Stimulated activated CD8-positive, alpha-beta memory T cell treated with anti-CD3 and anti-CD28 coated beads, Interleukin-4, amount 100 ng/mL, for 1 hour (primary cell): ENCODE results near the gene TMCO4.

Experiments used
- DNase-seq, 2 donors: peaks; one replicate each; pipeline ENCODE4 v3.0.0-alpha.2; 2020; ENCODE audit warnings: low read depth in 2 of 2, low spot score in 1 of 2

TMCO4 gene

DNA sequence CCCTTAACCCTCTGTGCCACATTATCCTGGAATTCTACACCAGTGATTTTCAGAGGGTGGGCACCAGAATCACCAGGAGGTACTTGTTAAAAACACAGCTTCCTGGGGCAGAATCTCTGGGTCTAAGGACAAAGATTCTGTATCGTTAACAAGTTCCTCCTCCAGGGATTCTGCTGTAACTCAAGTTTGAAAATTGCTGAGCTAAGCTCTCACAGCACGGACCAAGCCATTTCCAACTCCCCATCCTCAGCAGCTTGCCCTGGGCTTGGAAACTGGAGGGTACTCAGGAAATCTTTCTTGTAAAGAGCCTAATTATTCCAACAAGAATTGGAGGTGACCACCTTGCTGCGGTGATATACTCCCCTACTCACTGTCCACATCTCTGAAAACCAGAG lies 48.8 kb downstream of the TMCO4 start:
- DNase-seq, result no peak

DNA sequence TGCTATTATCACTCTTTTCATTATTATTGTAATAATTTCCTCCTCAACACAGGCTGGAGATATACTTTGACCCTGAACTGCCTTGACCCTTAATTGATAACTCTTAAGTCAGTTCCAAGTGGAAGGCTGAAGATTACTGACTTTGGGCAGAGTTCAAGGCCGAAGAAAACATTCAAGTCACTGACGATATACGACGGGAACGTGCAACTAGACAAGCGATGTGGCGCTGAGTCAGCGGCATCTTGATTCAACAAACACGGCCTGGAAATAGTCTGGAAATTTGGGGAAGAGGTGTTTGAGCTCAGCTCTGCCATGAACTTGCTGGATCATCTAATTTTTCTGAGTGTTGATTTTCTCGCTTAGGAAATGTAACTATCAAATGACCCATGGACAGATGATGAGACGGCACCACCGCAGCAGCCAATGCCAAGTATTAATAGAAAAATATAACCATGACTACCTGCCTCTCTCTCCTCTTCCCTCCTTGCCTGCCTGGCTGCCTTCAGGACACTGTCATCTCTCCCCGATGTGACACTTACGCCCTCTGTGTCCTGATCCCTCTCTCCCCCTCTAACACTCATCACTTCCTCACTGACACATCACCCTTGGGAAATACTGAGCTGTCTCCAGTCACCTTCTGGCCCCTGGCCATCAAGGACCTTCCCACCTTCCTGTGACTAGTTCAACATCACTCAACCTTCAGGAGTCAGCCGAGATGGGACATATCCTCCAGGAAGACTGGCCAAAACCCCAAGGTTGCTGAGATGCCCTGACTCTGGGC lies 49.4 kb downstream of the TMCO4 start:
- DNase-seq, result no peak

DNA sequence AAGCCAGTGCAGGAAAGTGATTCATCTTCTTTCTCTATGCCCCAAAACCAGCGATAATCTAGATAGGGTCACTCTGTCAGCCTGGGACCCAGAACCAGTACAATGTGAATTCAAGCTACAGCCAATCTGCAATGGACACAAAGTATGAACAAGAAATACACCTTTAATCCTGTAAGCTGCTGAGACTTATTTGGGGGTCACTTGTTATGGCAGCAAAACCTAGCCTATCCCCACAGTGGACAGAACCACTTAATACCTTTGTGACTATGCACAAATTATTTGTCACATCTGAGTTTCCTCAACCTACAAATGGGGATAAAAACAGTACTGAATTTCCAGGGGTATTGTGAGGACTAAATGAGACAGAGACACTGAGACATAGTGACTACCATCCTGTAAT lies 50.0 kb downstream of the TMCO4 start:
- no peak for DNase-seq

GRCh38 chr1:19747761-19748160 lies 52.0 kb downstream of the TMCO4 start:
- DNase-seq, result no peak

DNA sequence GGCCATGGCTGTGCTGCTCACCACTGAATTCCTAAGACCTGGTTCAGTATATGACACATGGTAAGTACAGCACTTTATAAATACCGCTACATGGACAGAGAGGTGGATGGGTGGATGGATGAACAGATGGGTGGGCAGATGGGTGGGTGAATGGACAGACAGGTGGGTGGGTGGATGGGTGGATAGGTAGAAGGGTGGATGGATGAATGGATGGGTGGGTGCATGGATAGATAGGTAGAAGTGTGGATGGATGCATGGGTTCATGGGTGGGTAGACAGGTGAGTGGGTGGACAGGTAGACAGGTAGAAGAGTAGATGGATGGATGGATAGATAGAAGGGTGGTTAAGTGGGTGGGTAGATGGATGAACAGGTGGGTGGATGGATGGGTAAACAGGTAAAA lies 54.8 kb downstream of the TMCO4 start:
- DNase-seq, result no peak

GRCh38 chr1:19744335-19744743 lies 55.4 kb downstream of the TMCO4 start:
- DNase-seq, result no peak

DNA sequence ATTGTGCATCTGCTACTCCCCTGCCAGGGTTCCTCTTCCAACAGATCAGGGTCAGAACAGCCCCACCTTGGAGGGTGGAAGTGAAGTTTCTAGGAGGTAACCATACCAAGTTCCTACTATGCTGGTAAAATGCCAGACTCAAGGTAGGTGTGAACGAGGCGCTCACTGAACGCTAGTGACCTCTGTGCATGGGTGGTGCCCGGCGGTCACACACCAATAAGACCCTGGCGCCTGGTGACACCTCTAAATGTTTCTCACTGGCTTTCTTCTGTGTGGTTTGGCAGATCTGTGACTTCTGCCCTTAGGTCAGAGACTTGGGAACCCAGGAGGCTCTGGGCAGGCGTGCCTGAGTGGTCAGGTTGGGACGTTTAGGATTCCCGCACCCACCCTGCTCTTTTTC lies 55.9 kb downstream of the TMCO4 start:
- no peak for DNase-seq

GRCh38 chr1:19743180-19743579 lies 56.5 kb downstream of the TMCO4 start:
- no peak for DNase-seq

DNA sequence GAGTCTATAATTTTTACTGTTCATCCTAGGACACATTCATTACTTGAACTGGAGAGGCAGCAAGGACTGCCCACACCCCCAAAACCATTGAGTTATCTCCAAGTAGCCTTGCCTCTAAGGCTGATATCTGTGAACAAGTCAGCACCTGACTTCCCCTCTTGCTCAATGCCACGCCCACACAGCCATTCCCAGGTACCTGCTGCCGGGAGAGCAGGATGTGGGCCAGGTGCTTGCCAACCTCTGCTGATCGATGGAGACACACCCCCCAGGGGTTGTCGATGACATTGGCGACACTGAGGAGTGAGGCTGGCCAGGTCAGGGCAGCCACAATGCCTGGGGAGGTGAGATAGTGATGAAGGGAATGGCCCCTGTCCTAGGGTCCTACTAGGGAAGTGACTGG lies 60.1 kb downstream of the TMCO4 start:
- DNase-seq, result no peak

DNA sequence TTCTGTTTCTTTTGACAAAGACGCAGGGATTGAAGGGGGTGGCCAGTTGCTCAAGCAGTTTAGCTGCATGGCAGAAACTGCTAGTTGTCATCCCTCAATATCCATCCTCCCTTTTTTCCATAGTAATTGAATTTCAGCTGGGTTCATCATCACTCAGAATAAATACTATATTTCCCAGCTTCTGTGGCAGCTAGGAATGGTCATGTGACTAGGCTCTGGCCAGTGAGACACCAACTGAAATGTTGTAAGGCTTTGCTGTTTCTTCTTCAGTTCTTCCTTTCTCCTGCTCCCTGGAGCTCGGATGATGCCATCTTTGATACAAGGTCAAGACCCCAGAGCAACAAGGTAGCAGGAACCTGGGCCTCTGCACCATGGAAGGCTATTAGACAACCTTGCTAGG lies 61.0 kb downstream of the TMCO4 start:
- DNase-seq, result no peak

DNA sequence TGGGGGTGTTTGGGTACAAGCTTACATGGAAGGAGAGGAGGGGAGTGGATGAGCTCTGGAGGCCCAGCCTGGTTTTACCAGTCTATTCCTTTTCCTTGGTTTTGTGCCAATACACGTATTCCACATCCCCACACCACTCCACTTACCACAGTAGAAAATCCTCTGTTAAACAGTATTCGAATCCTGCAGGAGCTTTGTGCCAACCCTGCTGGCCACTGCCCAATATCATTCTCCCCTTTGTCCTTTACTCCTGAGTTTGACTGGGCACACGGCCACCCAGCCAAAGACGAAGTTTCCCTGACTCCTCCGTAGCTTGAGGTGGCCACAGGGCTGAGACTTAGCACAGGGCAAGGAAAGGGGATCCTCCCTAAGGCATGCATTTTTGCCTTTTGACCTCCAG lies 61.6 kb downstream of the TMCO4 start:
- no peak for DNase-seq

GRCh38 chr1:19737104-19737825 lies 62.5 kb downstream of the TMCO4 start:
- no peak for DNase-seq

DNA sequence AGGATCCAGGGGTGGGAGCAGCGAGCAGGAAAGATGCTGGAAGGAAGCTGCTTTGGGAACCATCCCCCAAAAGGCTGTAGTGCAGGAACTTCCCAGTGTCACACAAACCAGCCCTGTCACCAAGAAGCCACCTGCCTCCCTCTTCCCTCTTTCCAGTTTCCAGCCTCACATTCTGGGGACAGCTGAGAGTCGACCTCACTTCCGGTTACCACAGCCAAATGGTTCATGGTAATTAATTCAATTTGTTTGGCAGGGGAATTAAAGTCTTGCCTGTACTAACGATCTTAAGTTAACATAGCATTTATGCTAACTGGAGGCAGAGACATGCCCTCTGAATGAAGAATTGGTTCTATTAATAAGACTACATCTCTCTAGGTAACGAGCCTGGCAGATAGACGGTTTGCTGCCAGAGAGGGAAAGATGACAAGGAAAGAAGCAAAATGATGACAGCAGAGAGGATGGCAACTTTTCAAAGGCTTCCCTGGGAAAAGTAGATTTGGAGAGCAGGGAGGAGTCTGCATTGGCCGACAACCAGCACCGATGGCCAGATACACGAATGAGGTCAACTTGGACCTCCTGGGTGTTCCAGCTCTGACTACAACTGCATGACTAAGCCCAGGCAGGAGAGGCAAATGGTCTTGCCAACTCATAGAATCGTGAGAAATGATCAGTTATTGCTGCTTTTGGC lies 64.1 kb downstream of the TMCO4 start:
- DNase-seq, result no peak

DNA sequence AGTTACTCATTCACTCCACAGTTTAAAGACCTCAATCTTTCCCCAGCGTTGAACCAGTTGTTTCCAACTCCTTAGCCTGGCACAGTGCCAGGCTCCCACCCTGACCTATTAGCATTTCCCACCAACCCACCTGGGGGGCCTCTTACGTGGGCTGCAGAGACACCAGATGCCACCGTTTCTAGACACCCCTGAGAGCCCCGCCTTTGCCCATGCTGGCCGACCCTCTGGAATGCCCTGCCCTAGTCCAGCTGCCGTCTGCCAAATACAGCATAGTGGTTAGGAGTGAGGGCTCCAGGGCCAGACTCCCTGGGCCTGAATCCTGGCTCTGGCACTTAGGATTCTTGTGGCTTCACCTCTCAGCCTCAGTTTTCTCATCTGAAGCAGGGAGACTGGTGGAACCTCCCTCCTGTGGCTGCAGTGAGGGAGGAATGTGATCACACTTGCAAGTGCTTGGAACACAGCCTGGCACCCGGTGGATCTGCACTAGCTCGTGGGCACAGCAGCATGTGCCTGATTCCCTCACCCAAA lies 65.2 kb downstream of the TMCO4 start:
- no peak for DNase-seq

- no peak for DNase-seq
Observed at GRCh38 chr1:19734056-19734455, 65.7 kb downstream of the TMCO4 start.

DNA sequence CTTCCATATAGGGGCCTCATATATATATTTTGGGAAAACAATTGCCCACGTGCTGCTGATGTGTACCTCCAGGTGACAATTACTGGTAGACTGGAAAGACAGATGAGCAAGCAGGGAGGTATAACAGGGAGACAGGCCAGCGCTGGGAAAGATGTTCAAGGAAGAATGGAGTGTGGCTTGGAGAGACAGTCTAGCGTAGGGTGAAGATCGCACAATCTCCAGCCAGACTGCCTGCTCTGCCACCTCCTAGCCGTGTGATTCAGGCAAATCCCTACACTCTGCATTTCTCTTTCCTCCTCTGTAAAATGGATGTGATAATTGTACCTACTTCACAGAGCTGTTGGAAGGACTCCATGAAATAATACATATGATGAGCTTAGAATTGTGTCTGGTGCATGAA lies 66.1 kb downstream of the TMCO4 start:
- no peak for DNase-seq

DNA sequence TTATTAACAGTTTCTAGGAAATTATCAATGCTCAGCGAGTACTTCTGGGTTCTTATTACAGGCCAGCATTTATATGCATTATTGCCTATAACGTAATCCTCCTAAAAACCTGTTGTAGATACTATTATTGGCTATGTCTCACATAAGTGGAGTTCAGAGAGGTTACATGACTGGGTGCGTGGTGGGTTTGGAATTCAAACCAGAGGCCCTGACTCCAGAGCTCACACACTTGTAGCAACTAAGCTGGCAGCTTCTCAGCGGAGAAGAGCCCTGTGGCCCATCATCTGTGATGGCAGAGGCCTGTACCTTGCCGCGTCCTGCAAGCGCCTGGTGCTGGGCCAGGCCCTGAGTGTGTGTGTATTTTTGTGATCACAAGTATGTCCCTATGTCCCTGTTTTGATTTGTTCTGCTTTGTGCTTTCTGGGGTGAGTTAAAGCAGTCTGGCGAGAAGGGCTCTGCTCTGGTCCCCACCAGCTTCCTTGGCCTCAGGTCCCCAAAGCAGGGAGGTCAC lies 68.3 kb downstream of the TMCO4 start:
- no peak for DNase-seq

GRCh38 chr1:19730793-19731192 lies 68.9 kb downstream of the TMCO4 start:
- DNase-seq, result no peak

DNA sequence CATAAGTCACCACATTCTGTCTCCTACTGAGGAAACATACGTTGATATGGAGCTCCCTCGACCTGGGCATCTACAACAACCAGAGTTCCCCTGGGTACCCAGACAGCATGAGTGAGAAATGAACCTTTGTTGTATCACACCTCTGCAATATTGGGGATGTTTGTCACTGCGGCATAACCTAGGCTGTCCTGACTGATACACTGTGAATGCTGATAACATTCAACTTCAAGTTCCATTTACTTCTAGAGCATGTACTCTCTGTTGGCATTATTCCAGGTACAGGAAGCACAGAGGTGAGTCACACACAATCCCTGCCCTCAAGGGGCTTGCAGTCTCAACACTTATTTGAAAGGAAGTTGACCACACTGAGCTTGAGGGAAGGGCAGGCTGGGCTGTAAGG lies 69.5 kb downstream of the TMCO4 start:
- no peak for DNase-seq

GRCh38 chr1:19728413-19729145 lies 71.1 kb downstream of the TMCO4 start:
- no peak for DNase-seq

DNA sequence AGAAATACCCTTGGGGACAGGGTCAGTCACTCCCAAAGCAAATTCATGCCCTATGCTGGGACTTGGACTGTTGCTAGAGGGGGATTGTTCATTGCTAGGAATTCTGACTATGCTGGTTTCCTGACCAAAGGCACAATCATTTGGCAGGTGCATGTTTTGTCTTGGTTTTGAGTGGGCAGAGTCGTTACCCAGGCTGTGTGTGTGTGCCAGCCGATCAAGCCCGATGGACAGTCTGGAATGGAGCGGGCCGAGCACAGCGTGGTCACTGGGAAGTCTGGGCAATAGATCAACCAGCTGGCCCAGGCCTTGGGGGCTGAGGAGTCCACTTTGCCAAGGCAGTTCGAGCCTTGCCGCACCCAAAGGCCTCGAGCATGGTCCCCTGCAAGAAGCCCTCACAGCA lies 74.1 kb downstream of the TMCO4 start:
- DNase-seq, result no peak
